ENCODE measurements around the gene FAM193A.
"Not testable (repeated sequence)": the region's sequence is repeated elsewhere in the genome, so short reads cannot be mapped to it uniquely, and the experiment has no call there.

- not testable (repeated sequence) for TF ChIP-seq CTCF, POLR2A (IDR thresholded peaks at IDR 0.05)
Observed at GRCh38 chr4:2780643-2781042, 244.2 kb downstream of the FAM193A start.

Data from adrenal gland (tissue), 5 donors.